NCI-H2171 (cell line): ENCODE measurements around the gene PRCP.
"Not testable (repeated sequence)": the region's sequence is repeated elsewhere in the genome, so short reads cannot be mapped to it uniquely, and the experiment has no call there.

ENCODE experiments used
- DNase-seq: peaks from one replicate; lab custom pipeline; 2025; lab: John Stamatoyannopoulos, UW

Gene PRCP

DNA sequence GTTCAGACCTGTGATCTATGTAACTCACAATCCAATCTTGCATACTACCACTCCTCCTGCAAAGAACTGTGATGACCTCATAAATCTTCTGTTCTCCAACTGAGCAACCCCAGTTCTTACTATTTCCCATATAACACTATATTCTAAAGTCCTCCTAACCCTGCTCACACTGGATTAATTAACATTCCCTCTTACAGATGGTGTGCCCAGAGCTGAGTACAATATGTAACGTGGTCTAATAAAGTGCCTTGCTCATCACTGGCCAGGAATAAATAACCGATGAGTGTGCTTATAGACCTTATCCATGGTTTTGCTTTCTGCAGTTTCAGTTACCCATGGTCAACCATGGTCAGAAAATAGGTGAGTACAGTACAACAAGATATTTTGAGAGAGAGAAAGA is 28.6 kb downstream of the PRCP start:
- no peak for DNase-seq

DNA sequence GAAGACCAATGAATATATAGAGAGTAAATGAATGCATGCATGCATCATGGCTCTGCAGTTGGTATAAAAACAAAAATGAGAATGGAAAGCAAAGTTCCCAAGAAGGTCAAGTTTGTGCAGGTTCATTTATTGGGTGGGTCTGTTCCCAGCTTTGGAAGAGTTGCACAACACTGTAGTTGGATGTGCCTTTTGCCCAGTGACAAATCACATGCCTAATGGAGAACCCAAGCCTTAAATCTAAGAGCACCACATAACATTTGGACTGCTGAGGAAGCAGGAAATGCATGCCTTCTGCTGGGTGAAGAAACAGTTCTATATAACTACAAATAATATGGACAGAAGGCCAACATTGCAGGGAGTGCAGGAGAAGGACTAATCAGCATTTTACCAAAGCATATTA is 30.6 kb downstream of the PRCP start:
- DNase-seq, result no peak

DNA sequence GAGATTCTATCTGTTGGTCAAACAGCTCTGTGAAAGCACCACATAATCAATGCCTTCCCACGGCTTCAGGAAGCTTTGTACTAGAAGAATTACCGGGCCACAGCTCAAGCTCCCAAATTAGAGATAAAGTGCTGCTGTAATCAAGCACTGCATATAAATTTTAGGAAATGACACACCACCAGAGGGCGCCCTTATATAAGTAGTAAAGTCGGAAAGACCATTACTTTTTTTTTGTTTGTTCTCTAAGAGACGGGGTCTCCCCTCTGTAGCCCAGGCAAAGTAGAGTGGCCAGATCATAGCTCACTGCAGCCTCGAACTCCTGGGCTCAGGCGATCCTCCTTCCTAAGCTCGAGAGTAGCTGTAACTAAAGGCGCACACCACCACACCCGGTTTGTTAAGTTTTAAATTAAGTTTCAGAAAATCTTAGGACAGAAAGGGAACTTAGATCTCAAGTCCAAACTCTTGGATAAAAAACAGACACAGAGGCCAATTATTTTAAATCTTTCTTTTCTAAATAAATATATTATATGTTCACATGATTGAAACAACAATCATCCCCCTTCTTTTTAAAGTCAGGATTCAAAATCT is 32.6 kb downstream of the PRCP start:
- peak; percentile 39 for DNase-seq

DNA sequence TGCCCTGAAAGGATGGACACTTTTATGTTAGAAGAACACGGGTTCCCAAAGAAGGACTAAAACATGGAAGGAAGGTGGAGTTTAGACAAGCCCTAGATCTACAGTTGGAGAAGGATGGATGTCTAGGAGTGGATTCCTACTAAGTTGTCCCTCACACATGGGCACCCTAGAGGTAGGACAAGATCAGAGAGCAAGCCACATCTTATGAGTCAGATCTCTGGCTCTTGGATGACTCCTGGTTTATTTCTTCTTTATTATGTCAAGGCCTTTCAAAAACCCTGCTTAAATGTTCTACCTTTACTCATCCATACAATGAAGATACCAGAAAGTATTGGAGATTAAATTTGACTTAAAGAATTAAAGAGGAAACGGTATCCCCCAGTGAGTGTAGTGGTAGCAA is 34.4 kb downstream of the PRCP start:
- DNase-seq, result no peak

DNA sequence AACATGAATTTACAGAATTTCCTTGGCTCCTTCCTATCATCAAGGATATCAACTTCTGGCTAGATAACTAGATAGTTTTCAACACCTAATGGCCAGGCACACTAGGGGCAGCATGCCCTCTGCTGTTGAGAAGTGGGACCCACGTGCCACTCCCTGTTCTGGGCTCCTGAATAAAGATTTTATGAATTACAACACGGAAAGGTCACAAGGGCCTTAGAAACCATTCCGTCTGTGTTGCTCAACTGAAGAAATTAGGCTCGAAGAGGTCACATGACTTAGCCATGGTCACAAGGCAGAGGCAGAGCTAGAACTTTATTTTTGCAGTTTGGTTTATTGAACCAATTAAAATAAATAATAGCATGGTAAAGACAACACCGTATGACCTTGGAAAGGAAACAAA is 36.0 kb downstream of the PRCP start:
- DNase-seq, result no peak

DNA sequence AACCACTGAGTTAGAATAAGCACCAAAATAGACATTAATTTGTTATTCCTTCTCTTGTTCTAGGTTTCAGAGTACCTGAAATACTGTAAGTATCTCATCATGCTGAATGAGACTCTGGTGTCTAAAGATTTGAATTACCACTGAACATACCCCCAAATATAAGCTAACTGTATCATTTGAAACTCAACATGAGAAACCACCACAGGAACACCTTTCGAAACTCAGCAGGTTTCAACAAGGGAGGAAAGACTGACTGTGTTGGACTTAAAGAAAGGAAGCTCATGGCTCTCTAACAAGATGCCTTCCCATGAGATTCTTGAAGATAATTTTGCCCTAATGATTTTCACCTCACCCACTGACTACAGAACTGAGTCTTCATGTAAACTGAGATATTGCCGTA is 37.0 kb downstream of the PRCP start:
- DNase-seq, result no peak

DNA sequence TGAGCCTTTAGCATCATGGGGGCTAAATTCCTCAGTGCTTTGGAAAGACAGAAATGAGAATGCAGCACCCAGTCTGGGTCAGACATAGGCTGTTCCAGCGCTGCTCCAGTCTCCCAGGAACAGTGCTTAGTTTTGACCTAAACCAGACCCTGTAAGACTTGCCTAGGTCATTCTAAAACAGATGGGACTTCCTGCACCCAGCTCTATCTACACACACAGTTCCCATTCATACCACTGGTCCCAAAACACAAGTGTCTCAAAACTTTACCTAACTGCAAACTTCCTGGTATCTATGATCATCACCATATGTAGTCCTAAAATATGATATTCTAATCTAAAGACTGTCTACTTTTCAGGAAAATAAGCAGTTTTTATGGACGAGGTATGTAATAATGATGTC is 37.9 kb downstream of the PRCP start:
- DNase-seq, result no peak

DNA sequence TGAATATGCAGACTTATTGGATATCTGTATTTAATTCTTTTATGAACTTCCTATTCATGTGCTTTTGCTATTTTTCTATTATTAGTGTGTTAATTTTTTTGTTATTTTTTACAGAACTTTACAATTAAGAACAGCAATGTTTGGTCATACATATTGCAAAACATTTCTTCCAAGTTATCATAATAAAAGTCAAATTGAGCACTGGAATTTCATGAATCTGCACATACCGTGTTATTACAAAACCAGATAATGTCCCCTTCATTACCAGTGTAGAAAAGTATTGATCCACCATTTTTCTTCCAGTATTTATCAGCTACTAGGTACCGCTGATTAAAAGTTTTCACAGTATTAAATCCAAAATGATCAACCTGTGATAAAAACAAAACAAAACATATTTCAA is 40.5 kb downstream of the PRCP start:
- DNase-seq, result no peak

DNA sequence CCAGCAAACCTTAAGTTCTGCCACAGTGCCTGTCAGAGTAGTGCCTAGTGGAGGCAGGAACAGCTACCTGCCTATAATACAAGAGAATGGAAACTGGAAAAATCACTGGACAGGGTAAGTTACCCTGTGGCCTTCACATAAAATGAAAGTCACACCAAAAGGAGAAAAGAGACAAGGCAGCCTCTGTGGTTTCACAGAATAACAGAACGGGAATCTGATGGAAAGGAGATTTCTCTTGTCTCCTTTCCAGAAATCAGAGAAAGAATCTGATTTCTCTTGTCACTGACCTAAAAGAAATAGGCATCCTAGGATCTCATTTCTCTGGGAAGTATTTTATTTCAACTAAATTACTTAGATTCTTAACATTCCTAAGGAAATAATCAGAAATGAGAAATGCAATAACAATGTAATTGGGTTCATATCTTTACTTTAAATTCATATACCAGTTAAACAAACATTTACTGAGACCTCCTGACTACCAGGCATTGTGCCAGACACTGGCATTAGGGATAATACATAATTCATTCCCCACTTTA is 41.6 kb downstream of the PRCP start:
- no peak for DNase-seq

DNA sequence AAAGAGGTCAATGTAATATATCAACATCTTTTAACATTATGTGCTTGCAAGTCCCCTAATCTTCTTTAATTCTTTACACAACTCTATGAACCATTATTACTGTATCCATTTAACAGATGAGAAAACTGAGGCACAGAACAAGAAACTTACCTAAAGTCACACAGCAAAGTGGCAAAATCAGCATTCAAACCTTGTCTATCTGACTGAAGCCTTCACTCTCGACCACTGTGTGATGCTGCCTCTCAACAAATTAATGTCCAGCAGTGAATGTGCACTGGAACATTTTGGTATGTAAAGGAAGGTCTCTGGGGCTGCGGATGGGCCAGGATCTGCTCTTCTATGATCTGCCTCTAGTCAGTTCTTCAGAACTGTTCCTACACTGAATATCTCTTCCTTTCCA is 42.1 kb downstream of the PRCP start:
- DNase-seq, result no peak

DNA sequence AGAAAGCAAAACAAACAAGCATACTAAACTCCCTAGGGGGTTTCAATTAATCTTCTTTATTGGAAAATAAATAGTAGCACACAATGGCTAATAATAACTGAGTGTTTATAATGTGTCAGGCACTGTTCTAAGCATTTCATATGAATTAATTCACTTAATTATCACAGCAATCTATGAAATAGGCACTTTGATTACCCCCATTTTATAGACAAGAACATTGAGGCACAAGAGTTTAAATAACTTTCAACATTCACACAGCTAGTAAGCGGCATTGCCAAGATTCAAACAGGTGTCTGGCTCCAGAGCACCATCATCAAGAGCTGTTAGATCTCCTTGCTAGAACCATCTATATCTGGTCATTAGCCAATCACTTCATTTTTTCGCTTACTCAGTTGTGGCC is 43.1 kb downstream of the PRCP start:
- DNase-seq, result no peak

DNA sequence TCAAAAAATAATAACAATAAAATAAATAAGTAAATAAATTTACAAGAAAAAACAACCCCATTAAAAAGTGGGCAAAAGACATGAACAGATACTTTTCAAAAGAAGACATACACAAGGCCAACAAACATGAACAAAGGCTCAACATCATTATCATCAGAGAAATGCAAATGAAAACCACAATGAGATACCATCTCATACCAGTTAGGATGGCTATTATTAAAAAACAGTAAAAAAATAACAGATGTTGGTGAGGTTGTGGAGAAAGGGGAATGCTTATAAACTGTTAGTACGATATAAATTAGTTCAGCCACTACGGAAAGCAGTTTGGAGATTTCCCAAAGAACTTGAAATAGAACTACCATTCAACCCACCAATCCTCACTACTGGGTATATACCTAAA is 44.6 kb downstream of the PRCP start:
- DNase-seq, result no peak

DNA sequence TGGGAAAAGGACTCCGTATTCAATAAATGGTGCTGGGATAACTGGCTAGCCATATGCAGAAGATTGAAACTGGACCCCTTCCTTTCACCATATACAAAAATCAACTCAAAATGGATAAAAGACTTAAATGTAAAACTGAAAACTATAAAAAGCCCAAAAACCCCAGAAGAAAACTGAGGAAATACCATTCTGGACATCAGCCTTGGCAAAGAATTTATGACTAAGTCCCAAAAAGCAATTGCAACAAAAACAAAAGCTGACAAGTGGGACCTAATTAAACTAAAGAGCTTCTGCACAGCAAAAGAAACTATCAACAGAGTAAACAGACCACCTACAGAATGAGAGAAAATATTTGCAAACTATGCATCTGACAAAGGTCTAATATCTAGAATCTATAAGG is 45.3 kb downstream of the PRCP start:
- DNase-seq, result not testable (repeated sequence)

DNA sequence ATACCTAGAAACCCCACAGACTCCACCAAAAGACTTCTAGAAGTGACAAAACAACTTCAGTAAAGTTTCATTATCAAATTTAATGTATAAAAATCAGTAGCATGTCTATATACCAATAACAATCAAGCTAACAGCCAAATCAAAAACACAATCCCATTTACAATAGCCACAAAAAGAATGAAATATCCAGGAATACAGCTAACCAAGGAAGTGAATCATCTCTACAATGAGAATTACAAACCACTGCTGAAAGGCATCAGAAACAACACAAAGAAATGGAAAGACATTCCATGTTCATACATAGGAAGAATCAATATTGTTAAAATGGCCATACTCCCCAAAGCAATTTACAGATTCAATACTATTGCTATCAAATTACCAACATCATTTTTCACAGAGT is 46.0 kb downstream of the PRCP start:
- no peak for DNase-seq

DNA sequence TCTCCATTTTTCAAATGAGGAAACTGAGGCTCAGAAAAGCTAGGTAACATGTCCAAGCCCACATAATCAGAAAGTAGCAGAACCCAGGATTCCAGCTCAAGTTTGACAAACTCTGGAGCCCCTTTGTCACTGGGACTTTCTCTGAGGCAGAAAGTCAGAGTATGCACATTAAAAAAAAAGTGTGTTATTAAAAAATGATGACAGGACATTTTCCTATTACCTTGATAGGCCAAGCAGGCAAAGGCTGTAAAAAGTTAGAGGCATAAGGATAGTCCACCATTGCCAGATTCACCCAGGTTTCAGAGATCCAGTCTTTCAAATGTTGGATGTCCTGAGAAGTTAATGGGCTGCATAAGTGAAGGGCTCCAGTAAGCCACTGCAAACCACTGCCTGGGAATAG is 51.4 kb downstream of the PRCP start:
- DNase-seq, result no peak

DNA sequence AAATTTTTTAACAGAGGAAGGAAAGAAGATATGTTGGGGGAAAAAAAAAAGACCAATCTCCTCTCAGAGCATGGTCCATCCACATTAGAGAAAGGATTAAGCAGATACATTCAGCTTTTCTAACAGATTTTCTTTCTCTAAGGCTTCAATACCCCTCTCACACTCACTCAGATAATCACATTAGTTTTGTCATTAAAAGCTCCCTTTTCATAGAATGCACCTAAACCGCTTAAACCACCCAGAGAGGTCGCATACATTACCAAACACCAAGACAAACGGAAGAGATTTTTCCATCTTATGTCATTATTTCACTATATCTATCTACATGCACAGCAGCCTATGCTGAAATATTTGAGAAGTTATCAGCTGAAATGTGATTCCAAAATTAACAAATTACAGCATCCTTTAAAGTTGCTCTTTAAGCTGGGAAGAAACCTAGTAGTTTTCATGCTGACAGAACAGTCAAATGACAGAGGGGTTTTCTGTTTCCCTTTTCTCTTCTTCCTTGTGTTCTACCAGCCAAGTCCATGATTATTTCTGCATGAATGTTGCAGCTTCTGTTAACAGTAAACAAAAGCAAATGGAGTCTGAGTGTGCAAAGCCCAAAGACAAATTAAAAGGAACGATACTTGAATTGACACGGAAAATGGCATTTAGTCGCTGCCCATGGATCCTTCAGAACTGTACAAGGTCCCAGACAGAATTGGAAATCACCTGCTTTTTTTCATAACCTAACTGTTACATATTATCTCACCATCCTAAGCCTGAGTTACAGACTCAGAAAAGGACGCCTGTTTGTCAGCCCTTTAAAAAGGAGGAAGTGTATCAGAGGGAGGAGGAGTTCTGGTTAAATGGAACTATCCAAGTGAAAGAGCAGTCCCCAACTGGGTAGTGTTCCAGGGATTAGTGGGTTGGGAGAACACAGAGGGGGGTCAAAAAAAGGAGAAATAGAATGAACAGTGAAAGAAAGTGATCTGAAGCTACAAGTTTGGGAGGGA is 54.6 kb downstream of the PRCP start:
- DNase-seq, result no peak

DNA sequence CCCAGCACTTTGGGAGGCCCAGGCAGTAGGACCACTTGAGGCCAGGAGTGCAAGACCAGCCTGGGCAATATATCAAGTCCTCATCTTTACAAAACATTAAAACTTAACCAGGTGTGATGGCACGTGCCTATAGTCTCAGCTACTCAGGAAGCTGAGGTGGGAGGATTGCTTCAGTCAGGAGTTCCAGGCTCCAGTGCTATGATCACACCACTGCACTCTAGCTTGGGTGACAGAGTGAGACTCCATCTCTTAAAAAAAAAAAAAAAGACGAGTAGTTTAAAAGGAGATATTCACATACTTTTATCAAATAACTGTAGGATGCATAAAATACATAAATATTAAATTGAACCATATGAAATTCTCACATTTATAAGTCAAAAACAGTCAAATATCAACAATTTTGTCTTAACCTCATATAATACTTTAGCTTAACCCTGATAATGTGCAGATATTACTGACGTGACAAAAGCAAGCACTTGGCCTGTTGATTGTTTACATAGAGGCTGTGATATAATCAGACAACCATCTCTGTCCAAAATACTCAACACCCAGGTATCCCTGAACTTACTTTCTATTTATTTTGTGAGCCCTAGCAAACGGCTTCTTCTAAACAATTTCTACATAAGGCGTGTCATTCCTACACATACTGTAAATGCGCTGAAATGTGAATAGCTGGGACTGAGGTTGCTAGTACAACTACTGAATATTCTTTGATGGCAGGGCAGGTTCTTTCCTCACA is 57.0 kb downstream of the PRCP start:
- no peak for DNase-seq

DNA sequence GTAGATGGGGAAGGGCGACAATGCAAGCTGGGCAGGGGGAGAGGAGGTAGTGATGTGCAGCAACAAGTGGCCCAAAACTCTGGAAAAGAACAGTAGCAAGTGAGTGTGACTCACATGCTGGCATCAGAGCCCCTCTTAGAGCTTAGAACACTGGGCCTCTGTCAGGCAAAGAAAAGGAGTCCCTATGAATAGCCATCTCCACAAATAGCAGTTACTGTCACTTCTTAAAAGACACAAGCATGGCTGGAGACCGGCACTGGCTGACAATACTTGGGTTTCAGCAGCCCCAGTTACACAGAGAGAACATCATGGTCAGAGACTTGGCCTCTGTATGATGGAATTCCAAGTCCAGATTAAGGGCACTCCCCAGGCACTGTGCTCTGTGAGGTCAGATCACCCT is 58.2 kb downstream of the PRCP start:
- DNase-seq, result no peak

DNA sequence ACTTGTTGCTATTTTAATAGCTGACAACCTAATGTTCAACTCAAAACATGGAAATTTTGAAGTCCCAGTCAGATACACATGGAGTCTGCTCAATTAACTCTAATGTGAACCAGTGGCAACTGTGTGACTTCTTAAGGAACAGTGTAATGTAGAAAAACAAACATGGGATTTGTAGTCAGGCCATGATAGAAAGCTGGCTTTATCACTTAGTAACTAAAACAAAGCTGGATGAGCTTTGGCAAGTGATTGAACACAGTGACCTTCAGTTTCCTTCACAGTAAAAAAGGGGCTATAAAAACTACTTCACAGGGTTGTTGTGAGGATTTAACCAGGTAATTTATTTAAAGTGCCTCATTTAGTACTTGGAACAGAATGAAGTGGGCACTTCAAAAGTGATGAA is 62.6 kb downstream of the PRCP start:
- no peak for DNase-seq

DNA sequence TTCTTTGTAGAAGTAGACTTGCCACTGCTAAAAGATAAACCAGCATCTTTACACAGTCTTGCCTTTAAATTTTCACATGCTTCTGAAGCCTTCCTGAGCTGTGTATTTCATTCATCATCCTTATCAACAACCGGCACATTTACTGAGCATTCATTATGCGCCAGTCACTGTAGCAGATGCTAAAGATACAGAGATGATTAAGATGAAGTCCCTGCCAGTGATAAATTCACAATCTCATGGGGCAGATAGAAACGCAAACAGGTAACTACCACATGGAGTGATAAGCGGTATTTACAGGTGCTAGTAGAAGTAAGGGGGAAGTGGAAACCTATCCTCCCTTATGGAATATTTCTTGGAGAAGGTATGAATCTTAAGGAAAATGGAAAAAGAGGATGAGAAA is 67.2 kb downstream of the PRCP start:
- DNase-seq, result no peak

DNA sequence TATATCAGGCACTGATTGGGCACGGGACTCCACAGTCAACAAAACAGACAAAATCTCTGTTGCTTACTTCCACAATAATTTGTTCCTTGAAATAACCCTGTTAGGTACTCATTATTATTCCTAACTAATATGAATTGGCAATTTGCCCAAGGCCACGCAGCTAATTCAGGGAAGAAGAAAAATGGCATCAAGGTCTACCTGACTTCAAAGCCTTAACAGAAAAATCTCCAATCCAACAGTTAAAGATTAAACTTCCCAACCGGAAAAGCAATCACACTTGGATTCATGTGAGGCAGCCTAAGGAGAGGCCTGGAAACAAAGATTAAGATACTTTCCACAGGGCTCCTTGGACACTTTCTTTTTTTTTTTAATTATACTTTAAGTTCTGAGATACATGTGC is 68.9 kb downstream of the PRCP start:
- DNase-seq, result no peak

DNA sequence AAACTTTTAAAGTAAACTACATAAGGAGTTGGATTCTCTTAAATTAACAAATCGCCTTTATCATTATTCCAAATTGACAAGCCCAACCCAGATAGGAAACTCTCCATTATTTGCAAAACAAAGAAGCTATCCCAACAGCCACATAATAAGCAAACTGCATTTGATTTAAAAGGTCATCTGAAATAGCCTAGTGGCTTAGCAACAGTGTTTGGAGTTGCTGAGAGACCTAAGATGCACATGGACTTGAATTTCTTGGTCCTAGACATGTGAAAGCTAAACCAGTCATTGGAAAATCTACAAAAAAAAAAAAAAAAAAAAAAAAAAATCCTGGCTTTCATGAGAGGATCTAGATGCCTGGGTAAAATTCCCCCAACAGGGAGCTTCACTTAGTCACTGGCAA is 69.5 kb downstream of the PRCP start:
- DNase-seq, result no peak

DNA sequence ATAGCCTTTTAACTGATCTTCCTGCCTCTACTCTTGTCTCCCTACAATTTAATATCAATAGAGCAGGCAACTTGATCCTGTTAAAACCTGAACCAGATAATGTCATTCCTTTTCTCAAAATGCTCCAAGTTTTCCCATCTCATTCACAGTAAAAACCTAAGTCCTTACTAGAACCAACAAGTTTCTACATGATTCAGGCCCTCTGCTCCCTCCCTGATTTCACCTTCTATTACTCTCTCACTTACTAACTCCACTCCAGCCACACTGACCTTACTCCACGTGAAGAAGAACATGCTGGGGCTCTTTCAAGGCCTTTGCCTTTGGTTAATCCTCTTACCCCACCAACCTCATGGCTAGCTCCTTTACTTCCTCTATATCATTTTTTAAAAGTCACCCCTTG is 71.1 kb downstream of the PRCP start:
- no peak for DNase-seq
